NCI-H2029 (cell line): ENCODE measurements around the gene PTPN6.

Experiments
- DNase-seq: peaks from one replicate; lab custom pipeline; 2025; lab: John Stamatoyannopoulos, UW

PTPN6 gene

GRCh38 chr12:6941782-6942181, 9.4 kb upstream of the PTPN6 start:
- DNase-seq = no peak

- no peak for DNase-seq
These were observed 8.9 kb upstream of the PTPN6 start for GRCh38 chr12:6942331-6942665.

DNA sequence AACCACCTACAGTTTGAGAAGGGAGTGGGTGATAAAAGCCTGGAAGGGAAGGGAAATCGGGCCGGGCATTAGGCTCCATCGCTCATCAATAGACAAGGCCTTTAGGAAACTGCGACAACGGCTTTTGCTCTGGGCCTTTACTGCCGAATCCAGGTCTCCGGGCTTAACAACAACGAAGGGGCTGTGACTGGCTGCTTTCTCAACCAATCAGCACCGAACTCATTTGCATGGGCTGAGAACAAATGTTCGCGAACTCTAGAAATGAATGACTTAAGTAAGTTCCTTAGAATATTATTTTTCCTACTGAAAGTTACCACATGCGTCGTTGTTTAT, 7.8 kb upstream of the PTPN6 start:
- DNase-seq = peak; percentile 89

DNA sequence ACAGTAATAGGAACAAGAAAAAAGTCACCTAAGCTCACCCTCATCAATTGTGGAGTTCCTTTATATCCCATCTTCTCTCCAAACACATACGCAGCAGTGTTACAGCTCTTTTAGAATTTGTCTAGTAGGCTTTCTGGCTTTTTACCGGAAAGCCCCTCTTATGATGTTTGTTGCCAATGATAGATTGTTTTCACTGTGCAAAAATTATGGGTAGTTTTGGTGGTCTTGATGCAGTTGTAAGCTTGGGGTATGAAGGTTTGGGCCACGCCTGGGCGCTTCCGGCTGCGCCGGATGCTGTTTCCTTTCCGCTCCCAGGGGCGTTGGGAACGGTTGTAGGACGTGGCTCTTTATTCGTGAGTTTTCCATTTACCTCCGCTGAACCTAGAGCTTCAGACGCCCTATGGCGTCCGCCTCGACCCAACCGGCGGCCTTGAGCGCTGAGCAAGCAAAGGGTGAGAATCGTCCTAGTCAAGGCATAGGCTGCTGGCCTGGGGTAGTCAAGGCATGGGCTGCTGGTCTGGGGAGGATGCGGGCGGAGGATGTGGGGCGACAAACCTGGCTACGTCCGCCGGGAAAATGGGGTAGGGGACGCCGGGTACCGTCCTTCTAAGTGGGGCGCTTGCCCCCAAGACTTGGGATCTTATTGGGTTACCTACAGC, 7.3 kb upstream of the PTPN6 start, which contains the start of the genes C12orf57 and RNU7-1:
TSS of gene C12orf57 (plus strand) at position 301 of the 659 bp plus-strand sequence. CDS start at position 401, 100 bp downstream.
TSS of gene RNU7-1 (plus strand) at position 95 of the 659 bp plus-strand sequence.
- DNase-seq = peak; percentile 84

GRCh38 chr12:6944381-6945186, 6.6 kb upstream of the PTPN6 start:
- peak; percentile 95 for DNase-seq

DNA sequence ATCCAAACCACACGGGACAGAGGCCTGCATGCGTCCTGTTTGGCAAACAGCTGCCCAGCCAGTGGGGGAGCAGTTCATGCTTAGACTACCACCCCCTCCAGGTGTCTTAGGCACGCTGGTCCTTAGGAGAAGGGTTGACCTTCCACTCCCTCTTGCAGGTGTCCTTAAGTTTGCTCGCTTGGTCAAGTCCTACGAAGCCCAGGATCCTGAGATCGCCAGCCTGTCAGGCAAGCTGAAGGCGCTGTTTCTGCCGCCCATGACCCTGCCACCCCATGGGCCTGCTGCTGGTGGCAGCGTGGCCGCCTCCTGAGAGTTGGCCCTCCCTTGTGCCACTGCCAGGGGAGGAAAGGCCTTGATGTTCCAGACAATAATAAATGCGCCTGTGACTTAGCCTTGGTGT, 5.5 kb upstream of the PTPN6 start:
- no peak for DNase-seq

DNA sequence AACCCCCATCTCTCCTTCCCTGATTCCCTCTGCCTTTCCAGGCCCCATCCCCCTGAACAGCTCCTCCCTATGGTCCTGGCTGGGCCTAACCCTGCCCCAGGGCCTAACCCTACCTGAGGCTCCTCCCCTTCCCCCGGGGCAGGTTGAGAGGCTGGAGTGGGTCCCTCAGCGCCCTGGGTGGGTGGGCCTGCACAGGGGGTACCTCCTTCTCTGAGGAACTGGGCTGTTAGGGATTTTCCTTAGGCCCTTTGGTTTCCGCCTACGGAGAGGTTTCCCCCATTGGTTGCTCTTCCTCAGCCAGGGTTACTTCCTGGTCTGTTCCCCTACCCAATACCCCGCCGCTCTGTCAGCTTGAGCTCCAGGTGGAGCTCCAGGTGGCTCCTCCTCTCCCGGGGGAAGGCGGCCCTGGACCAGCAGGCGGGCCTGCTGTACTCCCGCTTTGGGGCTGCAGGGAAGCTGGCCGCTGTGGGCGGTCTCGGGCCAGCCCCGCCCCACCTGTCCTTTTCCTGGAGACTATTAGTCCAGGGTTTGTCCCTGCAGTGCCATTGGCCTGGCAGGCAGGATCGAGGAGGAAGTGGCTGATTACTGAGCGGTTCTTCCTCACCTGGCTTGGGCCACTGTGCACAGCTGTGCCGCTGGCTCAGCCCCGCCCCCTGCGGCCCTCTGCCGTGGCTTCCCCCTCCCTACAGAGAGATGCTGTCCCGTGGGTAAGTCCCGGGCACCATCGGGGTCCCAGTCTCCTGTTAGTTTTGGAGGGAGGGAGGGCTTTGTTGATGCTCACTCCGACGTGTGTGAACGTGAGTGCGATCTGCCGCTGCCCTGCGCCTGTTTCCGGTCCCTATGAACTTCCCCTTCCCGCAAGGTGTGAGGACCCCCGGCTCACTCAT, 4.9 kb upstream of the PTPN6 start:
- DNase-seq = peak; percentile 98

DNA sequence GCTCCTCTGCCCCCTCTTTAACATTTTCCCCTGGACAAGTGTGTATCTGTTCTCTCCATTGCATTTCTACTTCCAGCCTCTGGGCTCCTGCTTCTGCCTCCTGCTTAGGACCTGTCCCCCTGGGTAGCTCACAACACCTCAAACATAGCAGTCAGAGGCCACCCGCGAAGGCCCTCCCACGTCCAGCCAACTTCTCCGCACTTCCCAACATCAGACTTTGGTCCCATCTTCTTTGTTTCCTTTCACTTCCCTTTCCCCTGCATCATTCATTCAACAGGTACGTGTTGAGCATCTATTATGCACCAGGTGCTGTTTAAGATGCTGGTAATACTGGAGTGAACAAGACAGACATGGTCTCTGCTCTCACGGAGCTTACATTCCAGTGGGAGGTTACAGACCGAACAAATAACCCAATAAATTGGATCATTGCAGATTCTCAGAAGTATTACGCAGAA, 4.2 kb upstream of the PTPN6 start:
- DNase-seq = no peak

DNA sequence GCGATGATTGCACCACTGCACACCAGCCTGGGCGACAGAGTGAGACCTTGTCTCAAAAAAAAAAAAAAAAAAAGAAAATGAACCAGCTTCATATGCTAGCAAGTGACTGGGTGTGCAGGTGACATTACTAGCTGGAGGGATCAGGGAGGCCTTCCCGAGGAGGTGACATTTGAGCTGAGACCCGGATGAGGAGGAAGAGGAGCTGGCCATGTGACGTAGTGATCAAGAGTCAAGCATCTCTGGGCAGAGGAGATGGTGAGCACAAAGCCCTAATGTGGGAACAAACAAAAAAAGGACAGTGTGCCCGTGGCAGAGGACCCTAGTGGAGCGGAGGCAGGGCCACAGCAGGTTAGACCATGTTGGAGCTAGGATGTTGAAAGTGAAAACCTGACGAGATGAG, 3.5 kb upstream of the PTPN6 start:
- no peak for DNase-seq

DNA sequence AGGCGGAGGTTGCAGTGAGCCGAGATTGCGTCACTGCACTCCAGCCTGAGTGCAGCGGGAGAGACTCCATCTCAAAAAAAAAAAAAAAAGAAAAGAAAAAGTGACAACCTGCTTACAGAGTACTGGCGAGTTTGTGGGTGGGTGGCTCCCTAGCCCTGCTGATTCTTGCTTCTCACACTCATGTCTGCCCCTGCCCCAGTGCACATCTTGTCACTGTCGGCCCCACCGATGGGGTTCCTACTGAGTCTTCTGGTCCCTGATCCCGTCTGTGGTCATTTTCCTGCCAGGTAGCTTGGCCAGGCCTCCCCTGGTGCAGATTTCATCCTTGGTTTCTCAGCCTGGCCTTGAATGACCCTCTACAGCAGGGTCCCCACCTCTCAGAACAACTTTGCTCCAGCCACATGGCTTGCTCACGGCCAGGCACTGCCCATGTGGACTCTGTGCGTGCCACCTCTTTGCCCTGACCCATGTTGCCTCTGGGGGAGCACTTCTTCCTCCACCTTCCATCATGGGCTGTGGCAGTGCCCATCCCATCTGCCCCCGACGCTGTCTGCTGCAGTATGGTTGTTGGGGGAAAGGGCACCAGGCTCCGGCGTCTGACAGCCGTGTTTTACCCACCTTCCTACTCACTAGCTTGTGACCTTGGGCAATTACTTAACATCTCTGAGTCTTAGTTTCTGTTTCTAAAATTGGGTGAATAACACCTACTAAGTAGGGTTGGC, 2.1 kb upstream of the PTPN6 start:
- DNase-seq = no peak

DNA sequence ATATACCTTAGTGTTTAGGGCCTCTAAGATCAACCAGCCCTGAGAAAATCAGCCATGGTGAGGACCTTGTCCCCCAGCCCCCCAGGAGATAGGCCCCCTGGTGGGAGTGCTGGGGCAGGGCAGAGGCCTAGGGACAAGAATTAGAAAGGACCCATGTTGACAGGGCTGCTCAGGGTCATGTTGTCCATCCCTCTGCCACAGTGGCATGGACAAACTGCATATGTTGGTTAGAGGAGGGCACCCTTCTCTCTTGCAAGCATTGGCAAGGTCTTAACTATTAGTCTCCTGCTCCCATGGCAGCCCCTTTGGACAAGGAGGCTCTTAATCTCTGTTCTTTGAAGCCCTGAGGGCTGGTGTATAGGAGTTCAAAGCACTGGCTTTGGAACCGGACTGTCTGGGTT, 755 bp upstream of the PTPN6 start:
- DNase-seq = no peak

- no peak for DNase-seq
These were observed 480 bp downstream of the PTPN6 start for GRCh38 chr12:6951551-6952120.

DNA sequence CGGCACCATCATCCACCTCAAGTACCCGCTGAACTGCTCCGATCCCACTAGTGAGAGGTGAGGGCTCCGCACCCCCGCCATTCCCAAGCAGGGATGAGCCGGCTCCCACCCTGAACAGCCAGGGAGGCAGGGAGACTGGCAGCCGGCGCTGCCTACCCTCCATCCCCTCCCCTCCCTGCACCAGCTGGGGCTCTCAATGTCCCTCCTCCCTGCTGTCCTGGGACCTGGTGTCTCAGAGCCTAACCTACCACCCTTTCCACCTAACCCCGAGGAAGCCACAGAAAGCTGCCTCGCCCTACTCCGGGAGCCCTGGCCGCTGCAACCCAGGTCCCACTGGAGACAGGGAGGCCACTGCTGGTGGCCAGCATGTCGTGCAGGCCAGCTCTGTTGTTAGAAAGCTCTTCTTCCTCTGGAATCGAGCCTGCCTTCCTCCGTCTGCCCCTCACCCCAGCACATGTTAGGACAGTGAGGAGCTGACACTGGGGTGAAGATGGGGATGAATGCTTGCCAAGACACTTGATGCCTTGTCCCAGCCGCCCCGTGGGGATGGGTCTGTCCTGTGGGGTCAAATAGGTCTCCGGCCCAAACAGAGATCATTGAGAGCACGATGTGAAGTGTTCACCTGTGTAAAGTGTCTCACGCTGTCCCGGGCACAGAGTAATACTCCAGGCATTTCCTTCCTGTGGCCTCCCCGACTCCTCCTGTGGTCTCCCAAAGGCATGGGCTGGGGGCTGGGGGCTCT, 1.1 kb downstream of the PTPN6 start:
- DNase-seq = no peak

DNA sequence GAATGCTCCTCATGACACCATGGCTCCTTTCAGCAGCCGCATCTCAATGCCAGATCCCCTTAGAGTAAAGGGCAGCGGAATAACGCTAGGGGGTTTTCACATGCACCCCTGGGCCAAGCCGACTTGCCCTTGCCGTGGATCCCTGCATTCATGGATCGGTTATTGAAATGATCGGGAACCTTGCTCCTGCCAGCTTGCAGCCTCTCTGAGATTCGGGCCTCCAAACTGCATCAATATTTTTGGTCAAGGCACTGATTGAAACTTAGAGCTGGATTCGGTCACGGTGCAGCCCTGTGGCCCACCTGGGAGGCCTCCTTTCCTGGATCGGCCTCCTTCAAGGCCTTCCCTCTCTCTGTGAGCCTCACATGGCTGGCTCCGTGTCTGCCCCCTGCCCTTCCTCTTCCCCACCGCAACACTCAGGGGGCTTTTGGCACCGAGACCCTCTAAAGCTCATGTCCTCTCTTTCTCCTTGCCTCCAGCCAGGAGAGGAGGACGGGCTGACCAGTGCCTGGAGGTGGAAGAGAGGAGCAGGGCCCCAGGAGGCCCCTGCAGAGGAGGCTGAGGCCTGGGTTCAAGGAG, 1.8 kb downstream of the PTPN6 start:
- no peak for DNase-seq

- no peak for DNase-seq
These were observed 2.5 kb downstream of the PTPN6 start for GRCh38 chr12:6953442-6954315.

GRCh38 chr12:6954316-6955107, 3.4 kb downstream of the PTPN6 start:
- DNase-seq = no peak

DNA sequence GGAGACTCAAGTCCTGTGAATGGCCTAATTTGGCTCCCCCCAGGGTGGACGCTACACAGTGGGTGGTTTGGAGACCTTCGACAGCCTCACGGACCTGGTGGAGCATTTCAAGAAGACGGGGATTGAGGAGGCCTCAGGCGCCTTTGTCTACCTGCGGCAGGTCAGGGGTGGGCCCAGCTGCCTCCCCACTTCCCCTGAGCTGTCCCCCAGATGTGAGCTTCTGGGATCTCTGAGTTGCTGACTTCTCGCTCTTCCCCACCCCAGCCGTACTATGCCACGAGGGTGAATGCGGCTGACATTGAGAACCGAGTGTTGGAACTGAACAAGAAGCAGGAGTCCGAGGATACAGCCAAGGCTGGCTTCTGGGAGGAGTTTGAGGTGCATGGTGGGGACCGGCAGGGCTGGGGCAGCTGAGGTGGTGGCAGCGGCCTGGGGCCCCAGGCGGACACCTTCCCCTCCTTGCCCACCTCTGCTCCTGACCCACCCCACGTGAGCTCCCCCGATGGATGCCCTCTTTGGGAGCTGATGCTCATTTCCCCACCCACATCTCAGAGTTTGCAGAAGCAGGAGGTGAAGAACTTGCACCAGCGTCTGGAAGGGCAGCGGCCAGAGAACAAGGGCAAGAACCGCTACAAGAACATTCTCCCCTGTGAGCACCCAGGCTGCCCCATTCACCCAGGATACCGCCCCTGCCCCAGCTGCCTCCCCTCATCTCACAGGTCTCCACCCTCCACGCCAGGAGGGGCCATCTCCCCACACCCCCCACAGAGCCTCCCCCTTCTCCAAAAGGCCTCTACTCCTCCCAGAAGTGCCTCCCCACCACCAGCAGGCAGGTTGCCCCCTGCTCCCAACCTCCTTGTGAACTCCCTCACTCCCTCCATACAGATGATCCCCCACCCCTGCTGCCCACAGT, 4.2 kb downstream of the PTPN6 start:
- DNase-seq = no peak
